T-cell (primary cell): ENCODE measurements around the gene SLC28A3. TPM values are rescaled to one million over a fixed set of nuclear protein-coding genes. Genes with fewer than 3 reads are reported as not detected.

Experiments used
- ATAC-seq, 4 experiments: fragments of 200-7000 bp in 3 of 4; fragments of 150-1000 bp in 1 of 4; cut with Tn5 transposase; replicated peaks in 1 of 4; 1 replicate in 3 of 4; 2 replicates in 1 of 4; pipeline ENCODE4 v1.10.0; 2021; ENCODE audit warnings: moderate library complexity in 3 of 4, mild to moderate bottlenecking in 2 of 4, moderate number of reproducible peaks in 1 of 4
- CTCF ChIA-PET, 2 donors: fragments of 300-600 bp; sonication (Branson Sonifier 250); formaldehyde crosslinking; loops; one replicate each; lab custom pipeline; 2022; ENCODE audit warnings: antibody characterized with exemption in 2 of 2; lab: Charles Lee
- POLR2A ChIA-PET, 2 donors: fragments of 300-600 bp; sonication (Branson Sonifier 250); formaldehyde crosslinking; loops; one replicate each; lab custom pipeline; 2022; ENCODE audit warnings: antibody characterized with exemption in 2 of 2; lab: Charles Lee
- DNase-seq, 35 experiments: peaks; one replicate each; pipeline versions ENCODE4 v3.0.0 to v3.0.0-alpha.2; 2013 to 2023
- H3K27ac ChIP-seq: one replicate; pipeline ENCODE4 v1.5.1; 2013; ENCODE audit warnings: low read length
- H3K27me3 ChIP-seq, 2 experiments: replicated peaks in 1 of 2; 1 replicate in 1 of 2; 2 replicates in 1 of 2; pipeline versions ENCODE4 v1.6.1 to v1.7.0; 2013; ENCODE audit warnings: low read length in 1 of 2, mixed read lengths in 1 of 2; ENCODE audit not compliant: control insufficient read depth in 2 of 2, insufficient read depth in 2 of 2; ENCODE audit errors: extremely low read depth in 1 of 2
- H3K36me3 ChIP-seq, 2 donors: 1 replicate in 1 of 2; 2 replicates in 1 of 2; pipeline versions ENCODE4 v1.6.1 to v1.7.0; 2013; ENCODE audit warnings: low read length in 1 of 2; ENCODE audit not compliant: control insufficient read depth in 2 of 2, insufficient read depth in 1 of 2; ENCODE audit errors: extremely low read depth in 1 of 2
- H3K4me1 ChIP-seq, 2 experiments: 1 replicate in 1 of 2; 2 replicates in 1 of 2; pipeline versions ENCODE4 v1.6.1 to v1.7.0; 2013; ENCODE audit warnings: low read length in 2 of 2, mixed read lengths in 1 of 2; ENCODE audit not compliant: insufficient read depth in 2 of 2, control insufficient read depth in 1 of 2; ENCODE audit errors: extremely low read depth in 1 of 2
- H3K4me3 ChIP-seq, 2 donors: 1 replicate in 1 of 2; 2 replicates in 1 of 2; pipeline versions ENCODE4 v1.5.1 to v1.7.0; 2013; ENCODE audit warnings: mild to moderate bottlenecking in 2 of 2, low read length in 1 of 2, moderate library complexity in 1 of 2; ENCODE audit not compliant: control insufficient read depth in 1 of 2; ENCODE audit errors: extremely low read depth in 1 of 2
- H3K9me3 ChIP-seq: 2 replicates; pipeline ENCODE4 v1.7.0; 2013
- H3K27ac Mint-ChIP-seq, 2 donors: one replicate each; pipeline ENCODE4 v1.8.0; 2020 to 2021; ENCODE audit warnings: mild to moderate bottlenecking in 2 of 2, mixed read lengths in 2 of 2
- H3K27me3 Mint-ChIP-seq, 2 donors: one replicate each; pipeline ENCODE4 v1.8.0; 2021 to 2022; ENCODE audit warnings: mixed read lengths in 2 of 2
- H3K36me3 Mint-ChIP-seq: one replicate; pipeline ENCODE4 v1.8.0; 2021; ENCODE audit warnings: mixed read lengths
- H3K4me1 Mint-ChIP-seq, 3 donors: one replicate each; pipeline ENCODE4 v1.8.0; 2020 to 2022; ENCODE audit warnings: mixed read lengths in 3 of 3, mild to moderate bottlenecking in 1 of 3
- H3K4me3 Mint-ChIP-seq, 3 donors: one replicate each; pipeline ENCODE4 v1.8.0; 2020 to 2022; ENCODE audit warnings: mild to moderate bottlenecking in 3 of 3, mixed read lengths in 3 of 3, moderate library complexity in 3 of 3
- H3K9me3 Mint-ChIP-seq, 3 donors: one replicate each; pipeline ENCODE4 v1.8.0; 2020 to 2022; ENCODE audit warnings: mixed read lengths in 3 of 3
- WGBS: methylation state at CpG from one replicate; pipeline ENCODE4 v1.1.5; 2013; ENCODE audit warnings: missing lambda C conversion rate; ENCODE audit not compliant: insufficient coverage; 5-methylcytosine and 5-hydroxymethylcytosine counted together
- total RNA-seq, 35 experiments: library from RNA in 6 of 35; stranded (reverse) in 6 of 35; fragments of 120-200 nt in 1 of 35; gene quantifications; one replicate each; pipeline versions ENCODE4 v1.2.1 to v1.2.4 and lab custom pipeline; 2013 to 2026

The SLC28A3 gene
- total RNA-seq, 5 donors from 2014 or later (not counting 1 experiment from before 2014, with no cell fraction given): not detected

GRCh38 chr9:84324811-84325210 lies 15.7 kb downstream of the SLC28A3 start:
- POLR2A ChIA-PET: no interaction called here
- CTCF ChIA-PET: interaction anchor here (0.5 to 0.6 kb wide), 2 partner anchors 171 to 391 kb away, joined by 3 to 5 read pairs; no protein-coding TSS in a partner anchor
- no peak overlapping the region for H3K27ac Mint-ChIP-seq
- DNase-seq (no peak), ATAC-seq (no peak)
- no peaks in the 10 kb centered on the region for H3K4me1 Mint-ChIP-seq
- H3K9me3 Mint-ChIP-seq: peaks cover 2 to 7% (median 4%) of the 10 kb centered on the region in 3 donors
- H3K27me3 Mint-ChIP-seq: peaks cover 0 to 4% of the 10 kb centered on the region in 2 donors
- no peak overlapping the region for H3K4me3 ChIP-seq
- no peaks in the 10 kb centered on the region for H3K36me3 ChIP-seq
- no peak overlapping the region for H3K27ac ChIP-seq
- no peaks in the 10 kb centered on the region for H3K4me1 ChIP-seq
- H3K36me3 Mint-ChIP-seq: no peaks in the 10 kb centered on the region
- no peak overlapping the region for H3K4me3 Mint-ChIP-seq
- H3K27me3 ChIP-seq: peaks cover 0 to 2% of the 10 kb centered on the region in 2 experiments
- H3K9me3 ChIP-seq: no peaks in the 10 kb centered on the region

- Mint-ChIP-seq H3K4me1 (no peaks in the 10 kb centered on the region), H3K9me3 (peaks cover 2 to 6% (median 4%) of the 10 kb centered on the region in 3 donors), H3K36me3 (no peaks in the 10 kb centered on the region), H3K27ac (no peak overlapping the region), H3K4me3 (no peak overlapping the region), H3K27me3 (peaks cover 0 to 3% of the 10 kb centered on the region in 2 donors)
- DNase-seq: no peak
- Histone ChIP-seq H3K4me1 (no peaks in the 10 kb centered on the region), H3K27ac (no peak overlapping the region), H3K27me3 (peaks cover 0 to 2% of the 10 kb centered on the region in 2 experiments), H3K4me3 (no peak overlapping the region), H3K36me3 (no peaks in the 10 kb centered on the region), H3K9me3 (no peaks in the 10 kb centered on the region)
- CTCF ChIA-PET: no interaction called here
- POLR2A ChIA-PET: no interaction called here
- ATAC-seq: no peak
- 80% methylated on average over 2 of the region's 2 CpGs for WGBS
These were observed 16.7 kb downstream of the SLC28A3 start for GRCh38 chr9:84323858-84324257.

GRCh38 chr9:84322828-84323227 lies 17.7 kb downstream of the SLC28A3 start:
- ATAC-seq (no peak), DNase-seq (no peak)
- H3K9me3 Mint-ChIP-seq: peaks cover under 1 to 2% (median 2%) of the 10 kb centered on the region in 3 donors
- WGBS: no CpG with 5 or more reads among the region's 1 CpG
- H3K4me1 Mint-ChIP-seq: no peaks in the 10 kb centered on the region
- Histone ChIP-seq H3K4me3 (no peak overlapping the region), H3K27ac (no peak overlapping the region), H3K36me3 (no peaks in the 10 kb centered on the region), H3K9me3 (no peaks in the 10 kb centered on the region), H3K4me1 (no peaks in the 10 kb centered on the region), H3K27me3 (peaks cover 0 to 2% of the 10 kb centered on the region in 2 experiments)
- no peak overlapping the region for H3K27ac Mint-ChIP-seq
- no peak overlapping the region for H3K4me3 Mint-ChIP-seq
- ChIA-PET CTCF (no interaction called here), POLR2A (no interaction called here)
- no peaks in the 10 kb centered on the region for H3K36me3 Mint-ChIP-seq
- peaks cover 0 to 2% of the 10 kb centered on the region in 2 donors for H3K27me3 Mint-ChIP-seq

GRCh38 chr9:84320231-84320630 lies 20.3 kb downstream of the SLC28A3 start:
- Histone ChIP-seq H3K36me3 (no peaks in the 10 kb centered on the region), H3K4me1 (no peaks in the 10 kb centered on the region), H3K4me3 (no peak overlapping the region), H3K27ac (no peak overlapping the region), H3K27me3 (no peaks in the 10 kb centered on the region), H3K9me3 (no peaks in the 10 kb centered on the region)
- no peaks in the 10 kb centered on the region for H3K9me3 Mint-ChIP-seq
- H3K27me3 Mint-ChIP-seq: no peaks in the 10 kb centered on the region
- no peak overlapping the region for H3K27ac Mint-ChIP-seq
- no peak overlapping the region for H3K4me3 Mint-ChIP-seq
- DNase-seq (no peak), ATAC-seq (no peak)
- WGBS: 100% methylated on average over 1 of the region's 1 CpG
- H3K36me3 Mint-ChIP-seq: no peaks in the 10 kb centered on the region
- ChIA-PET CTCF (no interaction called here), POLR2A (interaction anchor here in 1 of 2 donors (0.5 kb wide), 1 partner anchor 431 kb away, joined by 7 read pairs; no protein-coding TSS in a partner anchor)
- H3K4me1 Mint-ChIP-seq: peaks cover 0 to under 1% (median 0%) of the 10 kb centered on the region in 3 donors

GRCh38 chr9:84319632-84320031 lies 20.9 kb downstream of the SLC28A3 start:
- H3K9me3 ChIP-seq: no peaks in the 10 kb centered on the region
- no peak overlapping the region for H3K4me3 Mint-ChIP-seq
- no peaks in the 10 kb centered on the region for H3K27me3 Mint-ChIP-seq
- H3K36me3 Mint-ChIP-seq: no peaks in the 10 kb centered on the region
- no peak overlapping the region for H3K27ac Mint-ChIP-seq
- no peaks in the 10 kb centered on the region for H3K9me3 Mint-ChIP-seq
- DNase-seq (no peak), ATAC-seq (no peak)
- WGBS: 82% methylated on average over 4 of the region's 4 CpGs
- no peaks in the 10 kb centered on the region for H3K4me1 ChIP-seq
- H3K27ac ChIP-seq: no peak overlapping the region
- H3K4me3 ChIP-seq: no peak overlapping the region
- ChIA-PET POLR2A (no interaction called here), CTCF (no interaction called here)
- no peaks in the 10 kb centered on the region for H3K36me3 ChIP-seq
- H3K27me3 ChIP-seq: no peaks in the 10 kb centered on the region
- peaks cover 0 to 2% (median 0%) of the 10 kb centered on the region in 3 donors for H3K4me1 Mint-ChIP-seq

GRCh38 chr9:84318981-84319380 lies 21.6 kb downstream of the SLC28A3 start:
- no peaks in the 10 kb centered on the region for H3K9me3 ChIP-seq
- no CpG with 5 or more reads among the region's 2 CpGs for WGBS
- DNase-seq (no peak), ATAC-seq (no peak)
- Mint-ChIP-seq H3K27ac (no peak overlapping the region), H3K36me3 (no peaks in the 10 kb centered on the region), H3K27me3 (no peaks in the 10 kb centered on the region), H3K9me3 (no peaks in the 10 kb centered on the region), H3K4me3 (no peak overlapping the region), H3K4me1 (peaks cover 0 to 2% (median 0%) of the 10 kb centered on the region in 3 donors)
- CTCF ChIA-PET: interaction anchor here (0.6 to 0.9 kb wide), 3 partner anchors 21 to 901 kb away, joined by 3 to 4 read pairs (median 3); no protein-coding TSS in a partner anchor
- H3K4me1 ChIP-seq: no peaks in the 10 kb centered on the region
- H3K4me3 ChIP-seq: no peak overlapping the region
- no peak overlapping the region for H3K27ac ChIP-seq
- POLR2A ChIA-PET: interaction anchor here in 1 of 2 donors (0.7 kb wide), 1 partner anchor 350 kb away, joined by 3 read pairs; no protein-coding TSS in a partner anchor
- no peaks in the 10 kb centered on the region for H3K27me3 ChIP-seq
- H3K36me3 ChIP-seq: no peaks in the 10 kb centered on the region
